Measurements from ENCODE around the gene MYL9.

DNA sequence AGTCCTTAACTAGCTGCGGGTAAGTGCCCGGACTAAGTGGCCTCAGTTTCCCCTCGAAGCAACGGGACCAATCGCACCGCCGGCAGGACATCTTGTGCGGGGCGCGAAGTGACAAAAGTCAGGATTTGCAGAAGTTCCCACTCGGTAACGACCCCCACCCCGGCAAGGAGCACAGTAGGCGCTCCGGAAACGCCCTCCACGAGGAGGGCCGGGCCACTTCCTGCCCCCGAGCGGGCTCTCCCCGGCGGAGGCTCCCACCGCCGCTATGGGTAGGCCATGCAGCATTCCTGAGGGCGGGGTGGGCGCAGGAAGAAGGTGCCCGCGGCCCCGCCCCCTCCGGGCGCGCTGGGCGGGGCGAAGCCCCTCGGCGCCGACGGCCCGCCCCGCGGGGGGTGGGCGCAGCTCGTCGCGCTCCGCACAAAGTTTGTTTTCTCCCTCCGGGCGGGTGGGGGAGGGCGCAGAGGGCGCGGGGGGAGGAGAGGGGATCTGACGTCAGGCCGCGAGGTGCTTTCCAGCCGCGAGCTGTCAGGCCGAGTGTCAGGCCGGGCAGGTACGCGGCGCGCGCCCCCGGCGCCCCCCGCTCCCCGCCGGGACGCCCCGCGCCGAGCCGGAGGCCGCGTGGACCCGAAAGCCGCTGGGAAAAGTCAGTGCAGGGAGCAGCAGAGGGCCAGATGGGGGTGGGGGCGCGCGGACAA lies 31.9 kb downstream of the MYL9 start, which contains the start of gene TGIF2:
- TF ChIP-seq, protein P1, sequence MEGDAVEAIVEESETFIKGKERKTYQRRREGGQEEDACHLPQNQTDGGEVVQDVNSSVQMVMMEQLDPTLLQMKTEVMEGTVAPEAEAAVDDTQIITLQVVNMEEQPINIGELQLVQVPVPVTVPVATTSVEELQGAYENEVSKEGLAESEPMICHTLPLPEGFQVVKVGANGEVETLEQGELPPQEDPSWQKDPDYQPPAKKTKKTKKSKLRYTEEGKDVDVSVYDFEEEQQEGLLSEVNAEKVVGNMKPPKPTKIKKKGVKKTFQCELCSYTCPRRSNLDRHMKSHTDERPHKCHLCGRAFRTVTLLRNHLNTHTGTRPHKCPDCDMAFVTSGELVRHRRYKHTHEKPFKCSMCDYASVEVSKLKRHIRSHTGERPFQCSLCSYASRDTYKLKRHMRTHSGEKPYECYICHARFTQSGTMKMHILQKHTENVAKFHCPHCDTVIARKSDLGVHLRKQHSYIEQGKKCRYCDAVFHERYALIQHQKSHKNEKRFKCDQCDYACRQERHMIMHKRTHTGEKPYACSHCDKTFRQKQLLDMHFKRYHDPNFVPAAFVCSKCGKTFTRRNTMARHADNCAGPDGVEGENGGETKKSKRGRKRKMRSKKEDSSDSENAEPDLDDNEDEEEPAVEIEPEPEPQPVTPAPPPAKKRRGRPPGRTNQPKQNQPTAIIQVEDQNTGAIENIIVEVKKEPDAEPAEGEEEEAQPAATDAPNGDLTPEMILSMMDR (IDR thresholded peaks at IDR 0.05): no peak
- TF ChIP-seq EP300 (IDR thresholded peaks at IDR 0.05): no peak
- peak in 3 of 4 donors; percentile 44 to 75 (median 46) for TF ChIP-seq POLR2A (IDR thresholded peaks at IDR 0.05)
- peak; percentile 28 to 62 for TF ChIP-seq POLR2AphosphoS5 (IDR thresholded peaks at IDR 0.05)
